GM06990 (cell line): ENCODE data around the gene NAALADL2.

Experiments used
- DNase-seq: peaks from one replicate; pipeline ENCODE4 v3.0.0-alpha.2; 2011; ENCODE audit not compliant: insufficient read length; ENCODE audit errors: extremely low read depth
- H3K27me3 ChIP-seq: replicated peaks from 2 replicates; pipeline ENCODE4 v1.6.0; 2011; ENCODE audit warnings: low read length; ENCODE audit not compliant: control insufficient read depth, insufficient read depth
- H3K36me3 ChIP-seq: 2 replicates; pipeline ENCODE4 v1.5.1; 2011; ENCODE audit warnings: low read length; ENCODE audit not compliant: control insufficient read depth, insufficient read depth
- H3K4me3 ChIP-seq: replicated peaks from 2 replicates; pipeline ENCODE4 v1.5.1; 2011; ENCODE audit warnings: low read depth, mild to moderate bottlenecking, control low read depth, low read length
- CTCF ChIP-seq: IDR thresholded peaks from 2 replicates; pipeline ENCODE4 v1.5.1; 2011; ENCODE audit warnings: low read length, control low read depth, mild to moderate bottlenecking, inconsistent platforms; ENCODE audit not compliant: insufficient read depth, poor library complexity, severe bottlenecking

Gene NAALADL2

GRCh38 chr3:175404621-175405020 lies 545.5 kb downstream of the NAALADL2 start:
- no peak for TF ChIP-seq CTCF
- Histone ChIP-seq H3K36me3 (no peaks in the 10 kb centered on the region), H3K4me3 (no peak overlapping the region), H3K27me3 (no peaks in the 10 kb centered on the region)
- no peak for DNase-seq

- TF ChIP-seq CTCF, result no peak
- no peak for DNase-seq
- no peak overlapping the region for H3K4me3 ChIP-seq
- H3K27me3 ChIP-seq, result no peaks in the 10 kb centered on the region
- H3K36me3 ChIP-seq, result no peaks in the 10 kb centered on the region
Observed at GRCh38 chr3:175410251-175410650, 551.1 kb downstream of the NAALADL2 start.

GRCh38 chr3:175411405-175411804 lies 552.3 kb downstream of the NAALADL2 start:
- DNase-seq, result no peak
- Histone ChIP-seq H3K4me3 (no peak overlapping the region), H3K27me3 (no peaks in the 10 kb centered on the region), H3K36me3 (no peaks in the 10 kb centered on the region)
- TF ChIP-seq CTCF, result no peak

- Histone ChIP-seq H3K27me3 (no peaks in the 10 kb centered on the region), H3K36me3 (no peaks in the 10 kb centered on the region), H3K4me3 (no peak overlapping the region)
- TF ChIP-seq CTCF, result no peak
- no peak for DNase-seq
Observed at GRCh38 chr3:175411946-175412345, 552.8 kb downstream of the NAALADL2 start.

- H3K36me3 ChIP-seq, result no peaks in the 10 kb centered on the region
- TF ChIP-seq CTCF, result no peak
- H3K27me3 ChIP-seq, result no peaks in the 10 kb centered on the region
- DNase-seq, result no peak
- no peak overlapping the region for H3K4me3 ChIP-seq
Observed at GRCh38 chr3:175413926-175414325, 554.8 kb downstream of the NAALADL2 start.

GRCh38 chr3:175416600-175416999 lies 557.5 kb downstream of the NAALADL2 start:
- DNase-seq, result no peak
- no peak for TF ChIP-seq CTCF
- no peaks in the 10 kb centered on the region for H3K36me3 ChIP-seq
- H3K4me3 ChIP-seq, result no peak overlapping the region
- no peaks in the 10 kb centered on the region for H3K27me3 ChIP-seq
